WTC11 (cell line): ENCODE data around the gene TSHZ1.

Experiments
- MAX ChIP-seq: sonication (generic); formaldehyde crosslinking; IDR thresholded peaks from 2 replicates; pipeline ENCODE4 v1.8.0; 2022; ENCODE audit warnings: mild to moderate bottlenecking, missing genetic modification reagents
- SMAD3 ChIP-seq: sonication (generic); formaldehyde crosslinking; IDR thresholded peaks from 2 replicates; pipeline ENCODE4 v1.8.0; 2022; ENCODE audit warnings: missing genetic modification reagents, mild to moderate bottlenecking, borderline replicate concordance
- TF ChIP-seq, protein P1 (sequence below): fragments of 200-600 bp; IDR thresholded peaks from 2 replicates; pipeline ENCODE4 v1.8.0; 2022; ENCODE audit warnings: antibody characterized with exemption

- TF ChIP-seq MAX (CRISPR knock-in tag) (no peak), SMAD3 (no peak)
- TF ChIP-seq, protein P1, sequence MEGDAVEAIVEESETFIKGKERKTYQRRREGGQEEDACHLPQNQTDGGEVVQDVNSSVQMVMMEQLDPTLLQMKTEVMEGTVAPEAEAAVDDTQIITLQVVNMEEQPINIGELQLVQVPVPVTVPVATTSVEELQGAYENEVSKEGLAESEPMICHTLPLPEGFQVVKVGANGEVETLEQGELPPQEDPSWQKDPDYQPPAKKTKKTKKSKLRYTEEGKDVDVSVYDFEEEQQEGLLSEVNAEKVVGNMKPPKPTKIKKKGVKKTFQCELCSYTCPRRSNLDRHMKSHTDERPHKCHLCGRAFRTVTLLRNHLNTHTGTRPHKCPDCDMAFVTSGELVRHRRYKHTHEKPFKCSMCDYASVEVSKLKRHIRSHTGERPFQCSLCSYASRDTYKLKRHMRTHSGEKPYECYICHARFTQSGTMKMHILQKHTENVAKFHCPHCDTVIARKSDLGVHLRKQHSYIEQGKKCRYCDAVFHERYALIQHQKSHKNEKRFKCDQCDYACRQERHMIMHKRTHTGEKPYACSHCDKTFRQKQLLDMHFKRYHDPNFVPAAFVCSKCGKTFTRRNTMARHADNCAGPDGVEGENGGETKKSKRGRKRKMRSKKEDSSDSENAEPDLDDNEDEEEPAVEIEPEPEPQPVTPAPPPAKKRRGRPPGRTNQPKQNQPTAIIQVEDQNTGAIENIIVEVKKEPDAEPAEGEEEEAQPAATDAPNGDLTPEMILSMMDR, result no peak
Measured at GRCh38 chr18:75198036-75198435, 12.6 kb upstream of the TSHZ1 start.
